ENCODE results near the gene B9D2. TPM values are rescaled to one million over a fixed set of nuclear protein-coding genes. Genes with fewer than 3 reads are reported as not detected.
A peak's percentile ranks its signal among the peaks of the same experiment; 100 is the strongest.
"Not testable (repeated sequence)": the region's sequence is repeated elsewhere in the genome, so short reads cannot be mapped to it uniquely, and the experiment has no call there.

The B9D2 gene
- total RNA-seq, 1 donor from 2014 or later = 14.2 TPM

- Mint-ChIP-seq H3K36me3 (ENCODE audit: low read depth) (peaks cover 28% of the 10 kb centered on the region), H3K27me3 (no peaks in the 10 kb centered on the region), H3K4me1 (peaks cover 42% of the 10 kb centered on the region), H3K4me3 (peak overlapping the region; percentile 100), H3K9me3 (no peaks in the 10 kb centered on the region), H3K27ac (peak overlapping the region; percentile 96)
- POLR2A ChIA-PET = interaction anchor here (0.5 to 6.9 kb wide), 30 partner anchors 8 to 1894 kb away, joined by 3 to 119 read pairs (median 4); partner anchors contain the start of genes ACTMAP, B9D2, CCDC97 and CEACAM21
- no peak for TF ChIP-seq CTCF (IDR thresholded peaks at IDR 0.05)
- CTCF ChIA-PET = interaction anchor here (0.6 to 5.4 kb wide), 12 partner anchors 13 to 219 kb away, joined by 3 to 38 read pairs (median 5); partner anchors contain the start of genes B9D2 and CCDC97
- ATAC-seq (ENCODE audit: low read depth) = peak; percentile 57
- DNase-seq = peak; percentile 83
- intact Hi-C loops (cut with micrococcal nuclease) = loop anchor here (1.0 to 5.0 kb wide), 7 partner anchors 13 to 909 kb away; partner anchors contain the start of genes B9D2, CCDC97, COQ8B and DMAC2
Measured at GRCh38 chr19:41351339-41352245, 12.4 kb downstream of the B9D2 start.

GRCh38 chr19:41350735-41351338, 13.1 kb downstream of the B9D2 start:
- Mint-ChIP-seq H3K27ac (peak overlapping the region; percentile 86), H3K27me3 (no peaks in the 10 kb centered on the region), H3K9me3 (no peaks in the 10 kb centered on the region), H3K36me3 (ENCODE audit: low read depth) (peaks cover 36% of the 10 kb centered on the region), H3K4me3 (peak overlapping the region; percentile 100), H3K4me1 (peaks cover 42% of the 10 kb centered on the region)
- POLR2A ChIA-PET = interaction anchor here (0.5 to 6.9 kb wide), 20 partner anchors 9 to 1893 kb away, joined by 3 to 119 read pairs (median 6); partner anchors contain the start of genes B9D2, CCDC97, CEACAM21 and DMAC2
- DNase-seq = no peak
- no peak for ATAC-seq (ENCODE audit: low read depth)
- CTCF ChIA-PET = interaction anchor here (0.7 to 5.4 kb wide), 9 partner anchors 13 to 218 kb away, joined by 3 to 38 read pairs (median 8); partner anchors contain the start of genes B9D2 and CCDC97
- no peak for TF ChIP-seq CTCF (IDR thresholded peaks at IDR 0.05)
- intact Hi-C loops (cut with micrococcal nuclease) = loop anchor here (1.0 to 5.0 kb wide), 6 partner anchors 14 to 909 kb away; partner anchors contain the start of genes B9D2, COQ8B, DMAC2 and ITPKC

GRCh38 chr19:41346916-41347315, 17.0 kb downstream of the B9D2 start:
- H3K4me1 Mint-ChIP-seq = peaks cover 57% of the 10 kb centered on the region
- H3K9me3 Mint-ChIP-seq; H3K4me3 Mint-ChIP-seq; intact Hi-C loops (cut with micrococcal nuclease); ATAC-seq (ENCODE audit: low read depth); H3K27me3 Mint-ChIP-seq; DNase-seq; H3K27ac Mint-ChIP-seq: not testable (repeated sequence)
- POLR2A ChIA-PET = interaction anchor here (0.7 to 1.6 kb wide), 5 partner anchors 10 to 83 kb away, joined by 3 to 14 read pairs (median 5); partner anchors contain the start of gene HNRNPUL1
- CTCF ChIA-PET = interaction anchor here (1.1 kb wide), 1 partner anchor 11 kb away, joined by 4 read pairs; no protein-coding TSS in a partner anchor
- H3K36me3 Mint-ChIP-seq (ENCODE audit: low read depth) = peaks cover 63% of the 10 kb centered on the region

GRCh38 chr19:41344162-41344561, 19.8 kb downstream of the B9D2 start:
- Mint-ChIP-seq H3K27me3 (no peaks in the 10 kb centered on the region), H3K4me1 (peaks cover 49% of the 10 kb centered on the region), H3K36me3 (ENCODE audit: low read depth) (peaks cover 76% of the 10 kb centered on the region), H3K4me3 (no peak overlapping the region), H3K27ac (peak overlapping the region; percentile 30), H3K9me3 (no peaks in the 10 kb centered on the region)
- no peak for DNase-seq
- ChIA-PET CTCF (no interaction called here), POLR2A (interaction anchor here (0.7 to 0.9 kb wide), 2 partner anchors 8 to 615 kb away, joined by 7 to 8 read pairs; partner anchors contain the start of gene RABAC1)
- ATAC-seq (ENCODE audit: low read depth) = no peak
- intact Hi-C loops (cut with micrococcal nuclease) = no loop called here
- no peak for TF ChIP-seq CTCF (IDR thresholded peaks at IDR 0.05)

Data from activated B cell treated with CpG ODN at 0.5 μM for 24 hours (primary cell).